Keratinocyte (primary cell): ENCODE measurements around the gene QPRT.
"Not testable (repeated sequence)": the region's sequence is repeated elsewhere in the genome, so short reads cannot be mapped to it uniquely, and the experiment has no call there.

Experiments
- EZH2 ChIP-seq: IDR thresholded peaks from one replicate; pipeline ENCODE4 v1.6.1; 2012; ENCODE audit warnings: inconsistent platforms, mild to moderate bottlenecking, low read length, moderate library complexity
- TF ChIP-seq, protein P1 (sequence below), 3 experiments: IDR thresholded peaks in 1 of 3; conservative IDR thresholded peaks in 1 of 3; optimal IDR thresholded peaks in 1 of 3; 2 replicates in 2 of 3; 3 replicates in 1 of 3; pipeline versions ENCODE3 to v1.5.1; 2011; ENCODE audit warnings: low read length in 3 of 3, mild to moderate bottlenecking in 3 of 3, moderate library complexity in 2 of 3, control low read depth in 1 of 3, inconsistent platforms in 1 of 3; ENCODE audit not compliant: insufficient read depth in 2 of 3; ENCODE audit errors: extremely low read depth in 1 of 3

DNA sequence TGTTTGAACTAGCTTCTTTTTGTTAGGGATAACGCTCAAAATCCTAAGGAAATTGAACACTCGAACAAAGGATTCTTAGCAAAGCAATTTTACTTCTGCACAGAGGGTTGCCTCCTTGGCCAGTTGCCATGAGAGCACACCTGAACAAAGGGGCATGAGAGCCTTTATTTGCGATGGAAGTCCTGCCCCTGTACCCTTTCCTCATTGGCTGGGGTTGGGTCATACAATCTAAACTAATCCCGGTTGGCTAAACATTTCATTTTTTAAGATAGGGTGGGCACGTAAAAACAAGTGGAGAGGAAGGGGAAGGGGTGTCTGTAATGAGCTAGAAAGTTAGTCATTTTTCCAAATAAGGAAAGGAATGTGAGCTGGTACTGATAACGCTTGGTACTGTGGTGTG is 30.7 kb downstream of the QPRT start:
- TF ChIP-seq, protein P1, sequence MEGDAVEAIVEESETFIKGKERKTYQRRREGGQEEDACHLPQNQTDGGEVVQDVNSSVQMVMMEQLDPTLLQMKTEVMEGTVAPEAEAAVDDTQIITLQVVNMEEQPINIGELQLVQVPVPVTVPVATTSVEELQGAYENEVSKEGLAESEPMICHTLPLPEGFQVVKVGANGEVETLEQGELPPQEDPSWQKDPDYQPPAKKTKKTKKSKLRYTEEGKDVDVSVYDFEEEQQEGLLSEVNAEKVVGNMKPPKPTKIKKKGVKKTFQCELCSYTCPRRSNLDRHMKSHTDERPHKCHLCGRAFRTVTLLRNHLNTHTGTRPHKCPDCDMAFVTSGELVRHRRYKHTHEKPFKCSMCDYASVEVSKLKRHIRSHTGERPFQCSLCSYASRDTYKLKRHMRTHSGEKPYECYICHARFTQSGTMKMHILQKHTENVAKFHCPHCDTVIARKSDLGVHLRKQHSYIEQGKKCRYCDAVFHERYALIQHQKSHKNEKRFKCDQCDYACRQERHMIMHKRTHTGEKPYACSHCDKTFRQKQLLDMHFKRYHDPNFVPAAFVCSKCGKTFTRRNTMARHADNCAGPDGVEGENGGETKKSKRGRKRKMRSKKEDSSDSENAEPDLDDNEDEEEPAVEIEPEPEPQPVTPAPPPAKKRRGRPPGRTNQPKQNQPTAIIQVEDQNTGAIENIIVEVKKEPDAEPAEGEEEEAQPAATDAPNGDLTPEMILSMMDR (optimal IDR thresholded peaks at IDR 0.05 in 1 of 3, IDR thresholded peaks at IDR 0.05 in 1 of 3, conservative IDR thresholded peaks at IDR 0.05 in 1 of 3; ENCODE audit: extremely low read depth in 1 of 3, insufficient read depth in 2 of 3, low read length in 3 of 3), result not testable (repeated sequence)
- not testable (repeated sequence) for TF ChIP-seq EZH2
